HepG2 (cell line): Measurements from ENCODE around the gene MINDY1. TPM values are rescaled to one million over a fixed set of nuclear protein-coding genes. Genes with fewer than 3 reads are reported as not detected.
A peak's percentile ranks its signal among the peaks of the same experiment; 100 is the strongest.

ENCODE experiments used
- AHR ChIP-seq: IDR thresholded peaks from 2 replicates; pipeline ENCODE4 v1.6.1; 2018; ENCODE audit warnings: missing genetic modification reagents, missing compliant biosample characterization
- DMAP1 ChIP-seq: IDR thresholded peaks from 2 replicates; pipeline ENCODE4 v1.6.1; 2016
- FOXP1 ChIP-seq, 2 experiments: fragments of 450-650 bp in 1 of 2; IDR thresholded peaks; 2 replicates each; pipeline ENCODE4 v1.6.1; 2017 to 2018; ENCODE audit warnings: antibody characterized with exemption in 1 of 2
- GMEB1 ChIP-seq: sonication (generic); formaldehyde crosslinking; IDR thresholded peaks from 2 replicates; pipeline ENCODE4 v1.5.1; 2020; ENCODE audit warnings: missing genetic modification reagents, mild to moderate bottlenecking, borderline replicate concordance
- HDAC1 ChIP-seq: sonication (generic); formaldehyde crosslinking; IDR thresholded peaks from 2 replicates; pipeline ENCODE4 v1.5.1; 2020; ENCODE audit warnings: mild to moderate bottlenecking, missing genetic modification reagents
- NCOA1 ChIP-seq: sonication (generic); formaldehyde crosslinking; IDR thresholded peaks from 2 replicates; pipeline ENCODE4 v1.9.0; 2021; ENCODE audit warnings: missing genetic modification reagents
- RARA ChIP-seq: IDR thresholded peaks from 2 replicates; pipeline ENCODE4 v1.6.1; 2016; ENCODE audit warnings: missing genetic modification reagents, missing compliant biosample characterization
- SKIL ChIP-seq: sonication (generic); formaldehyde crosslinking; IDR thresholded peaks from 2 replicates; pipeline ENCODE4 v1.8.0; 2022; ENCODE audit warnings: missing genetic modification reagents, mild to moderate bottlenecking, moderate library complexity, borderline replicate concordance
- TERF1 ChIP-seq: sonication (generic); formaldehyde crosslinking; IDR thresholded peaks from 2 replicates; pipeline ENCODE4 v1.8.0; 2022; ENCODE audit warnings: mild to moderate bottlenecking, missing genetic modification reagents, moderate library complexity
- THAP9 ChIP-seq: sonication (generic); formaldehyde crosslinking; IDR thresholded peaks from 2 replicates; pipeline ENCODE4; 2020; ENCODE audit warnings: missing genetic modification reagents, mild to moderate bottlenecking, borderline replicate concordance
- THYN1 ChIP-seq: sonication (generic); formaldehyde crosslinking; IDR thresholded peaks from 2 replicates; pipeline ENCODE4 v1.8.1; 2023; ENCODE audit warnings: low read depth, mild to moderate bottlenecking, moderate library complexity, missing genetic modification reagents, borderline replicate concordance
- U2AF1 ChIP-seq: fragments of 200-400 bp; formaldehyde crosslinking; optimal IDR thresholded peaks from 2 replicates; pipeline ENCODE3; 2017; ENCODE audit warnings: mild to moderate bottlenecking, low read depth, low read length
- ZFP62 ChIP-seq: sonication (generic); formaldehyde crosslinking; IDR thresholded peaks from 2 replicates; pipeline ENCODE4 v1.4.0; 2020; ENCODE audit warnings: missing genetic modification reagents
- ZNF343 ChIP-seq: sonication (generic); formaldehyde crosslinking; IDR thresholded peaks from 2 replicates; pipeline ENCODE4 v1.4.0; 2020; ENCODE audit warnings: mild to moderate bottlenecking, missing genetic modification reagents
- ZNF615 ChIP-seq: sonication (generic); formaldehyde crosslinking; IDR thresholded peaks from 2 replicates; pipeline ENCODE4 v1.5.0; 2020; ENCODE audit warnings: mild to moderate bottlenecking, missing genetic modification reagents, borderline replicate concordance
- ZNF652 ChIP-seq: IDR thresholded peaks from 2 replicates; pipeline ENCODE4 v1.6.1; 2016; ENCODE audit warnings: low read depth, borderline replicate concordance
- ZNF761 ChIP-seq: sonication (generic); formaldehyde crosslinking; conservative IDR thresholded peaks from 2 replicates; pipeline ENCODE4 v1.4.0; 2020; ENCODE audit warnings: mild to moderate bottlenecking, missing genetic modification reagents
- ZNF781 ChIP-seq: sonication (generic); formaldehyde crosslinking; IDR thresholded peaks from 2 replicates; pipeline ENCODE4 v1.5.1; 2020; ENCODE audit warnings: borderline replicate concordance, mild to moderate bottlenecking, missing genetic modification reagents; ENCODE audit errors: not compliant biosample characterization
- ZNF816 ChIP-seq: sonication (generic); formaldehyde crosslinking; IDR thresholded peaks from 2 replicates; pipeline ENCODE4 v1.8.0; 2022; ENCODE audit warnings: missing genetic modification reagents, mild to moderate bottlenecking, borderline replicate concordance
- ZSCAN29 ChIP-seq: sonication (generic); formaldehyde crosslinking; conservative IDR thresholded peaks from 2 replicates; pipeline ENCODE4 v1.4.0; 2020; ENCODE audit warnings: mild to moderate bottlenecking, missing genetic modification reagents
- polyA plus RNA-seq, 8 experiments: library from polyadenylated mRNA; depleted of rRNA in 3 of 8; stranded (reverse) in 7 of 8; unstranded in 1 of 8; fragments of >200 nt; fragmentation: Illumina TruSeq in 4 of 8; extraction: Trizol in 4 of 8; gene quantifications; 2 replicates each; pipeline versions ENCODE4 v1.2.1 to v1.2.3, GENCODE V29; 2011 to 2016; ENCODE audit warnings: low read depth in 4 of 8, missing spikeins in 1 of 8, mixed read lengths in 1 of 8; ENCODE audit not compliant: insufficient read depth in 1 of 8
- total RNA-seq, 5 experiments: library from RNA; depleted of rRNA; stranded (reverse); fragments of >200 nt; fragmentation: Illumina TruSeq; extraction: Trizol; gene quantifications; 2 replicates each; pipeline ENCODE4 v1.2.3, GENCODE V29; 2016; ENCODE audit warnings: low read depth in 1 of 5

The MINDY1 gene
- total and polyA plus RNA-seq, 2 of the 13 experiments (the other 11 are each of a cell fraction or from before 2014, with no cell fraction given): 11.1 to 15.0 TPM

- TF ChIP-seq TERF1 (CRISPR knock-in tag) (no peak), SKIL (CRISPR knock-in tag) (peak; percentile 75; the same call in 1 of the 2 replicates), U2AF1 (no peak), THAP9 (CRISPR knock-in tag) (peak; percentile 68; the same call in 1 of the 2 replicates), ZNF781 (no peak), ZNF343 (CRISPR knock-in tag) (0 out of 2 replicates have a peak, but pooled peaks have one; percentile 22), GMEB1 (CRISPR knock-in tag) (0 out of 2 replicates have a peak, but pooled peaks have one; percentile 33), ZNF816 (CRISPR knock-in tag) (no peak), ZSCAN29 (CRISPR knock-in tag) (no peak), FOXP1 (IDR thresholded peaks at IDR 0.05) (no peak), FOXP1 (CRISPR knock-in tag; IDR thresholded peaks at IDR 0.05) (peak; percentile 51), ZNF761 (CRISPR knock-in tag) (peak; percentile 36; the same call in 1 of the 2 replicates), HDAC1 (CRISPR knock-in tag) (peak; percentile 97), THYN1 (CRISPR knock-in tag) (no peak), NCOA1 (CRISPR knock-in tag) (no peak), RARA (peak; percentile 92), ZFP62 (CRISPR knock-in tag) (no peak), ZNF652 (CRISPR knock-in tag) (0 out of 2 replicates have a peak, but pooled peaks have one; percentile 29), AHR (CRISPR knock-in tag) (no peak), DMAP1 (CRISPR knock-in tag) (peak; percentile 91), ZNF615 (CRISPR knock-in tag) (no peak)
Observed at GRCh38 chr1:150970808-150971582, 35.7 kb downstream of the MINDY1 start (continued).
